H9 (cell line): ENCODE data around the gene HCN2. TPM values are rescaled to one million over a fixed set of nuclear protein-coding genes. Genes with fewer than 3 reads are reported as not detected.

Experiments
- DNase-seq: peaks from one replicate; pipeline ENCODE4 v3.0.0-alpha.2; 2017
- H2AFZ ChIP-seq: one replicate; pipeline ENCODE4 v1.6.1; 2013; ENCODE audit warnings: mild to moderate bottlenecking, low read length, control low read depth, moderate library complexity
- H2AK5ac ChIP-seq: 2 replicates; pipeline ENCODE4 v1.6.1; 2013; ENCODE audit warnings: low read length, control low read depth, mixed read lengths; ENCODE audit not compliant: insufficient read length
- H2BK120ac ChIP-seq: one replicate; pipeline ENCODE4 v1.6.1; 2013; ENCODE audit warnings: low read depth, mild to moderate bottlenecking, low read length, control low read depth, inconsistent platforms; ENCODE audit not compliant: poor library complexity, severe bottlenecking
- H2BK12ac ChIP-seq: 2 replicates; pipeline ENCODE4 v1.6.1; 2013; ENCODE audit warnings: low read length, control low read depth, mixed read lengths, low read depth; ENCODE audit not compliant: insufficient read length
- H2BK15ac ChIP-seq: 2 replicates; pipeline ENCODE4 v1.6.1; 2013; ENCODE audit warnings: low read depth, low read length, control low read depth
- H2BK20ac ChIP-seq: one replicate; pipeline ENCODE4 v1.6.1; 2013; ENCODE audit warnings: low read depth, mild to moderate bottlenecking, low read length, control low read depth, inconsistent platforms; ENCODE audit not compliant: poor library complexity, severe bottlenecking
- H2BK5ac ChIP-seq: 2 replicates; pipeline ENCODE4 v1.6.1; 2013; ENCODE audit warnings: low read length, control low read depth, mixed read lengths; ENCODE audit not compliant: insufficient read length
- H3K14ac ChIP-seq: 2 replicates; pipeline ENCODE4 v1.6.1; 2013; ENCODE audit warnings: low read length, control low read depth; ENCODE audit not compliant: insufficient read depth
- H3K18ac ChIP-seq: 2 replicates; pipeline ENCODE4 v1.6.1; 2013; ENCODE audit warnings: low read depth, mild to moderate bottlenecking, mixed read lengths, low read length, control low read depth; ENCODE audit not compliant: insufficient read length
- H3K23ac ChIP-seq: 2 replicates; pipeline ENCODE4 v1.6.1; 2013; ENCODE audit warnings: low read length, control low read depth, mixed read lengths, low read depth; ENCODE audit not compliant: insufficient read length
- H3K23me2 ChIP-seq: 2 replicates; pipeline ENCODE4 v1.6.1; 2013; ENCODE audit warnings: low read depth, mild to moderate bottlenecking, mixed read lengths, low read length, control low read depth; ENCODE audit not compliant: insufficient read length, poor library complexity, severe bottlenecking
- H3K27ac ChIP-seq: 2 replicates; pipeline ENCODE4 v1.5.1; 2013; ENCODE audit warnings: low read length, control low read depth, mixed read lengths, low read depth; ENCODE audit not compliant: insufficient read length
- H3K27me3 ChIP-seq: 2 replicates; pipeline ENCODE4 v1.6.1; 2013; ENCODE audit warnings: low read length, control low read depth, inconsistent platforms; ENCODE audit not compliant: insufficient read depth
- H3K4ac ChIP-seq: 2 replicates; pipeline ENCODE4 v1.6.1; 2013; ENCODE audit warnings: low read depth, mild to moderate bottlenecking, control low read depth, inconsistent platforms, low read length, moderate library complexity
- H3K4me1 ChIP-seq: 2 replicates; pipeline ENCODE4 v1.6.1; 2013; ENCODE audit warnings: low read length, control low read depth, inconsistent platforms; ENCODE audit not compliant: insufficient read depth
- H3K4me2 ChIP-seq: 2 replicates; pipeline ENCODE4 v1.6.1; 2013; ENCODE audit warnings: low read length, control low read depth, mixed read lengths; ENCODE audit not compliant: insufficient read length, insufficient read depth
- H3K56ac ChIP-seq: 2 replicates; pipeline ENCODE4 v1.6.1; 2013; ENCODE audit warnings: low read depth, mild to moderate bottlenecking, mixed read lengths, low read length, control low read depth; ENCODE audit not compliant: insufficient read length
- H3K79me1 ChIP-seq: 2 replicates; pipeline ENCODE4 v1.6.1; 2013; ENCODE audit warnings: low read depth, mild to moderate bottlenecking, moderate library complexity, low read length, control low read depth, inconsistent platforms; ENCODE audit not compliant: insufficient read depth, poor library complexity, severe bottlenecking
- H3K79me2 ChIP-seq: 2 replicates; pipeline ENCODE4 v1.6.1; 2013; ENCODE audit warnings: low read length, control low read depth, inconsistent platforms; ENCODE audit not compliant: insufficient read depth
- H3K9ac ChIP-seq: 2 replicates; pipeline ENCODE4 v1.6.1; 2013; ENCODE audit warnings: low read length, control low read depth, mixed read lengths; ENCODE audit not compliant: insufficient read length; ENCODE audit errors: extremely low read depth
- H3K9me3 ChIP-seq: one replicate; pipeline ENCODE4 v1.6.1; 2013; ENCODE audit warnings: low read depth, low read length, inconsistent platforms; ENCODE audit not compliant: control insufficient read depth
- H3T11ph ChIP-seq: one replicate; pipeline ENCODE4 v1.6.1; 2013; ENCODE audit warnings: mild to moderate bottlenecking, low read length, control low read depth, inconsistent platforms
- H4K20me1 ChIP-seq: one replicate; pipeline ENCODE4 v1.6.1; 2013; ENCODE audit not compliant: control insufficient read depth, insufficient read length, insufficient read depth
- H4K5ac ChIP-seq: 2 replicates; pipeline ENCODE4 v1.6.1; 2013; ENCODE audit warnings: low read depth, mild to moderate bottlenecking, mixed read lengths, low read length, control low read depth; ENCODE audit not compliant: insufficient read length
- H4K8ac ChIP-seq: replicated peaks from 2 replicates; pipeline ENCODE4 v1.6.1; 2013; ENCODE audit warnings: low read length, control low read depth, mixed read lengths, low read depth; ENCODE audit not compliant: insufficient read length
- H4K91ac ChIP-seq: 2 replicates; pipeline ENCODE4 v1.6.1; 2013; ENCODE audit warnings: low read depth, mild to moderate bottlenecking, moderate library complexity, mixed read lengths, low read length, control low read depth; ENCODE audit not compliant: insufficient read length
- H3K27ac Mint-ChIP-seq, 3 experiments: 2 replicates in 2 of 3; 3 replicates in 1 of 3; pipeline ENCODE4 v1.8.0; 2020 to 2021; ENCODE audit warnings: mixed read lengths in 3 of 3, mild to moderate bottlenecking in 1 of 3, moderate library complexity in 1 of 3
- H3K27me3 Mint-ChIP-seq: 2 replicates; pipeline ENCODE4 v1.8.0; 2021; ENCODE audit warnings: low read depth, mild to moderate bottlenecking, moderate library complexity, mixed read lengths
- H3K36me3 Mint-ChIP-seq, 3 experiments: 2 replicates in 2 of 3; 3 replicates in 1 of 3; pipeline ENCODE4 v1.8.0; 2020 to 2021; ENCODE audit warnings: low read depth in 3 of 3, mixed read lengths in 3 of 3; ENCODE audit not compliant: insufficient read depth in 1 of 3
- H3K4me1 Mint-ChIP-seq, 2 experiments: 2 replicates each; pipeline ENCODE4 v1.8.0; 2020; ENCODE audit warnings: mixed read lengths in 2 of 2
- H3K4me3 Mint-ChIP-seq, 2 experiments: 2 replicates in 1 of 2; 3 replicates in 1 of 2; pipeline ENCODE4 v1.8.0; 2020 to 2021; ENCODE audit warnings: mild to moderate bottlenecking in 2 of 2, mixed read lengths in 2 of 2, moderate library complexity in 1 of 2
- H3K9me3 Mint-ChIP-seq, 2 experiments: 2 replicates in 1 of 2; 3 replicates in 1 of 2; pipeline ENCODE4 v1.8.0; 2020; ENCODE audit warnings: mild to moderate bottlenecking in 2 of 2, mixed read lengths in 2 of 2, moderate library complexity in 1 of 2
- WGBS: extraction: QIAGEN DNeasy Blood & Tissue Kit; methylation state at CpG from one replicate; pipeline ENCODE4 v1.1.7; 2013; ENCODE audit warnings: missing lambda C conversion rate, low lambda C conversion rate, mixed read lengths; ENCODE audit not compliant: insufficient read length; ENCODE audit errors: extremely low coverage; 5-methylcytosine and 5-hydroxymethylcytosine counted together
- total RNA-seq: library from RNA; stranded (reverse); gene quantifications from 2 replicates; pipeline ENCODE4 v1.2.1, GENCODE V29; 2021
- TF ChIP-seq, protein P1 (sequence below): fragments of 200-600 bp; sonication (generic); conservative IDR thresholded peaks from 3 replicates; pipeline ENCODE4 v1.8.0; 2021; ENCODE audit warnings: antibody characterized with exemption, mild to moderate bottlenecking

HCN2 gene
- total RNA-seq, 1 experiment from 2014 or later = 3.7 TPM

- Mint-ChIP-seq H3K9me3 (no peaks in the 10 kb centered on the region), H3K4me1 (no peaks in the 10 kb centered on the region), H3K4me3 (no peak overlapping the region), H3K36me3 (peaks cover 11 to 35% (median 18%) of the 10 kb centered on the region in 3 experiments), H3K27ac (no peak overlapping the region), H3K27me3 (no peaks in the 10 kb centered on the region)
- no peak overlapping the region for H3K27ac ChIP-seq
- H2BK20ac ChIP-seq = no peak overlapping the region
- H2AFZ ChIP-seq = no peak overlapping the region
- H3K9me3 ChIP-seq = no peaks in the 10 kb centered on the region
- no peaks in the 10 kb centered on the region for H3K4me1 ChIP-seq
- no CpG with 5 or more reads among the region's 29 CpGs for WGBS
- no peaks in the 10 kb centered on the region for H3K23me2 ChIP-seq
- no peak overlapping the region for H3T11ph ChIP-seq
- no peak overlapping the region for H2BK5ac ChIP-seq
- no peak overlapping the region for H4K5ac ChIP-seq
- H2AK5ac ChIP-seq = no peak overlapping the region
- H3K79me2 ChIP-seq = peaks cover 4% of the 10 kb centered on the region
- no peak overlapping the region for H4K8ac ChIP-seq
- H3K4ac ChIP-seq = no peak overlapping the region
- H2BK12ac ChIP-seq = no peak overlapping the region
- no peak overlapping the region for H3K9ac ChIP-seq
- H3K18ac ChIP-seq = no peak overlapping the region
- H2BK15ac ChIP-seq = no peak overlapping the region
- TF ChIP-seq, protein P1, sequence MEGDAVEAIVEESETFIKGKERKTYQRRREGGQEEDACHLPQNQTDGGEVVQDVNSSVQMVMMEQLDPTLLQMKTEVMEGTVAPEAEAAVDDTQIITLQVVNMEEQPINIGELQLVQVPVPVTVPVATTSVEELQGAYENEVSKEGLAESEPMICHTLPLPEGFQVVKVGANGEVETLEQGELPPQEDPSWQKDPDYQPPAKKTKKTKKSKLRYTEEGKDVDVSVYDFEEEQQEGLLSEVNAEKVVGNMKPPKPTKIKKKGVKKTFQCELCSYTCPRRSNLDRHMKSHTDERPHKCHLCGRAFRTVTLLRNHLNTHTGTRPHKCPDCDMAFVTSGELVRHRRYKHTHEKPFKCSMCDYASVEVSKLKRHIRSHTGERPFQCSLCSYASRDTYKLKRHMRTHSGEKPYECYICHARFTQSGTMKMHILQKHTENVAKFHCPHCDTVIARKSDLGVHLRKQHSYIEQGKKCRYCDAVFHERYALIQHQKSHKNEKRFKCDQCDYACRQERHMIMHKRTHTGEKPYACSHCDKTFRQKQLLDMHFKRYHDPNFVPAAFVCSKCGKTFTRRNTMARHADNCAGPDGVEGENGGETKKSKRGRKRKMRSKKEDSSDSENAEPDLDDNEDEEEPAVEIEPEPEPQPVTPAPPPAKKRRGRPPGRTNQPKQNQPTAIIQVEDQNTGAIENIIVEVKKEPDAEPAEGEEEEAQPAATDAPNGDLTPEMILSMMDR = no peak
- no peak overlapping the region for H4K91ac ChIP-seq
- no peak overlapping the region for H3K56ac ChIP-seq
- no peak overlapping the region for H3K23ac ChIP-seq
- no peaks in the 10 kb centered on the region for H3K27me3 ChIP-seq
- H4K20me1 ChIP-seq = no peaks in the 10 kb centered on the region
- no peak overlapping the region for H2BK120ac ChIP-seq
- no peak overlapping the region for H3K14ac ChIP-seq
- H3K4me2 ChIP-seq = no peak overlapping the region
- no peak for DNase-seq
- peaks cover 10% of the 10 kb centered on the region for H3K79me1 ChIP-seq
These were observed 58.6 kb downstream of the HCN2 start for GRCh38 chr19:648305-648704.
